ENCODE data around the gene TLE5. TPM values are rescaled to one million over a fixed set of nuclear protein-coding genes. Genes with fewer than 3 reads are reported as not detected.

The TLE5 gene
- total and polyA plus RNA-seq, 9 of the 15 experiments (the other 6 are each of a cell fraction or from before 2014, with no cell fraction given), result 2.0 to 347 (median 235) TPM

- Histone ChIP-seq H3K9me3 (replicated peaks; ENCODE audit: control insufficient read depth, insufficient read depth, low read depth, low read length) (no peaks in the 10 kb centered on the region), H4K20me1 (replicated peaks; ENCODE audit: control insufficient read depth, insufficient read depth, low read length) (peaks cover 69% of the 10 kb centered on the region), H2AFZ (ENCODE audit: low read depth, low read length) (no peak overlapping the region), H3K4me1 (replicated peaks in 1 of 2; ENCODE audit: control insufficient read depth in 2 of 2, insufficient read depth in 2 of 2, low read length in 2 of 2) (peaks cover 13 to 89% of the 10 kb centered on the region in 2 experiments; a peak in 4 of 5 replicates), H3K27me3 (ENCODE audit: control insufficient read depth in 2 of 2, insufficient read depth in 2 of 2, low read length in 2 of 2) (no peaks in the 10 kb centered on the region), H3K9ac (ENCODE audit: insufficient read depth in 1 of 2, low read depth in 2 of 2, low read length in 2 of 2) (peak overlapping the region in 1 of 2 experiments; percentile 80; a peak in 2 of 4 replicates), H3K36me3 (ENCODE audit: control insufficient read depth, insufficient read depth, low read length) (peaks cover 3% of the 10 kb centered on the region; the same call in 1 of the 3 replicates), H3K9me1 (ENCODE audit: control insufficient read depth, insufficient read depth, low read length) (peaks cover 9% of the 10 kb centered on the region), H3K4me3 (no peak overlapping the region), H3K4me2 (ENCODE audit: insufficient read depth, low read length) (no peak overlapping the region), H3K27ac (ENCODE audit: extremely low read depth, low read depth, low read length) (no peak overlapping the region), H3K79me2 (ENCODE audit: control insufficient read depth, insufficient read depth, low read length) (peaks cover 91% of the 10 kb centered on the region)
- DNase-seq (ENCODE audit: extremely low read depth in 1 of 4, low spot score in 3 of 4), result no peak
- 66% methylated on average over 11 of the region's 14 CpGs for WGBS (ENCODE audit: insufficient coverage, low coverage, missing lambda C conversion rate)
- POLR2A ChIA-PET, result interaction anchor here (0.6 to 0.7 kb wide), 3 partner anchors 29 to 176 kb away, joined by 3 to 5 read pairs (median 3); no protein-coding TSS in a partner anchor
- intact Hi-C loops (cut with micrococcal nuclease), result loop anchor here (10.0 kb wide), 1 partner anchor 146 kb away; no protein-coding TSS in a partner anchor
- in situ Hi-C loops (cut with MboI), result no loop called here
- CTCF ChIA-PET (ENCODE audit: low intra/inter-chr PET ratio), result no interaction called here
- no TSS peak for BruUV-seq (replicated peaks)
- FAIRE-seq, result no peak
- no peak for ATAC-seq
- TF ChIP-seq PREB (CRISPR knock-in tag; IDR thresholded peaks at IDR 0.05) (no peak), RBFOX2 (IDR thresholded peaks at IDR 0.05; ENCODE audit: low read depth, low read length) (peak; percentile 25; the same call in 1 of the 2 replicates), EP300 (IDR thresholded peaks at IDR 0.05; ENCODE audit: low read length) (no peak), MTA1 (IDR thresholded peaks at IDR 0.05; ENCODE audit: borderline replicate concordance) (no peak), SPI1 (IDR thresholded peaks at IDR 0.05; ENCODE audit: borderline replicate concordance, low read depth, low read length) (no peak)
These were observed 38.0 kb upstream of the TLE5 start for GRCh38 chr19:3100331-3100730.

Data from K562 (cell line).